PC-3 (cell line): Measurements from ENCODE around the gene HNRNPAB.

Source experiments
- CTCF ChIP-seq: fragments of 300-600 bp; sonication (generic); conservative IDR thresholded peaks from 2 replicates; pipeline ENCODE4 v1.5.1; 2017; ENCODE audit warnings: antibody characterized with exemption, low read depth, mild to moderate bottlenecking, low read length
- EZH2 ChIP-seq: fragments of 300-600 bp; sonication (generic); IDR thresholded peaks from one replicate; pipeline ENCODE4 v1.6.1; 2017; ENCODE audit warnings: antibody characterized with exemption, mild to moderate bottlenecking, low read length; ENCODE audit not compliant: unreplicated experiment
- EZH2phosphoT487 ChIP-seq: fragments of 300-600 bp; sonication (generic); IDR thresholded peaks from 2 replicates; pipeline ENCODE4 v1.6.1; 2018; ENCODE audit warnings: mild to moderate bottlenecking, antibody characterized with exemption, low read length, borderline replicate concordance

DNA sequence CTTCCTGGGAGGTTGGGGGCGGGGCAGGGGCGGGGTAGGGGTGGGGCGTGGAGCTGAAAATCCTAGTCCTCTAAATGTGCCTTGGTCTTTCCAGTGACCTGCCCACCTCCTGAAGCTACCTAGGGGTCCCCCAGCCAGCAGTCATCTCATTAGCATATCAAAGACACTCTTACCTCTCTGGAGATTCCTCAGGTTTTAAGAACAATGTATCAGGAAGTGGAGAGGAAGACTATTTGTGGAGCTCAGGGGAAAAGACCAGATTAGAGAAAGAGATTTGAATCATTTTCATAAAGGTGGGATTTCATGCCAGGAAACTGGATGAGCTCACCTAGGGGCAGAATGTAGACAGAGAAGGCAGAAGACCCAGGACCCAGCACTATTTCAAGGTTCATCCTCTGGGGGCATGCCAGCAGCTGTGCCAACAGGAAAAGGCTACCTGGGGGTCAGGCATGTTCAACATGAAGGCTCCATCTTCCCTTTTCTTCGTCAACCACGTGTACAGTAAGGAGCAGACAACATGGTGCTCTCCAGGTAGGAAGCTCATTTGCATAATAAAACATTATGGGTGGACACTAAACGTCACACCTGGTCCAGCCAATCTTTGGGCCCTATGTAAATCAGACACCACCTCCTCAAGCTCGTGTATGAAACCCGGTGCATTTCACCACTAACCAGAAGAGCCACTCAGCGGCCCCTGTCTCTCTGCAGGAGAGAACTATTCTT lies 24.0 kb upstream of the HNRNPAB start:
- TF ChIP-seq CTCF (no peak), EZH2 (no peak), EZH2phosphoT487 (no peak)
